ENCODE measurements around the gene ISYNA1.

Gene ISYNA1

DNA sequence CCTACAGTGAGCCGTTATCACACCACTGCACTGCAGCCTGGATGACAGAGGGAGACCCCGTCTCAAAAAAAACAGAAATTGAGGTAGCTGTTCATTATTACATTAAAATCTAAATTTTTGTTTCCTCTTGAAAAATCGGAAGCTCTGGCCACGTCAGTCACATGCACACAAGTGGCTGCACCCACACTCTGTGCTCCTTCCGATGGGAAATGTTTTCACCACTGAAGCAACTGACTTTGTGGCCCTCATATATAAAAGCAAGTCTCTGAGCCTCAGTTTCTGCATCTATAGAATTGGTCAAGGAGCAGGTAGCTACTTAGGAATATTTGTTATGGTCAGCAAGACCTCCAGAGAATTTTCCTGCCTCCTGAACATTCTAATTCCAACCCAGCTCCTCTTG is 45.0 kb downstream of the ISYNA1 start:
- Histone ChIP-seq H3K27me3 (ENCODE audit: insufficient read depth, low read length) (peaks cover 2% of the 10 kb centered on the region), H2AK5ac (ENCODE audit: low read length) (no peak overlapping the region), H3K18ac (ENCODE audit: low read length) (no peak overlapping the region), H2BK120ac (ENCODE audit: insufficient read depth, low read length, poor library complexity) (no peak overlapping the region), H4K8ac (ENCODE audit: low read depth, low read length) (no peak overlapping the region), H3K9ac (ENCODE audit: low read length) (no peak overlapping the region), H3K23ac (ENCODE audit: low read length) (no peak overlapping the region), H2AFZ (ENCODE audit: insufficient read depth, low read length, poor library complexity) (no peak overlapping the region), H3K14ac (ENCODE audit: low read length) (no peak overlapping the region), H2BK12ac (ENCODE audit: low read length) (no peak overlapping the region), H4K91ac (ENCODE audit: low read depth, low read length) (no peak overlapping the region), H3K4me1 (ENCODE audit: control insufficient read depth in 1 of 2, insufficient read depth in 2 of 2, low read length in 2 of 2) (peaks cover 0 to 8% of the 10 kb centered on the region in 2 experiments), H3K4me3 (ENCODE audit: low read depth, low read length) (no peak overlapping the region), H3K4ac (ENCODE audit: low read depth, low read length) (no peak overlapping the region), H3K79me2 (ENCODE audit: control insufficient read depth, insufficient read depth, low read length, poor library complexity) (no peaks in the 10 kb centered on the region), H3K9me3 (ENCODE audit: insufficient read depth, low read depth, low read length) (peaks cover 2% of the 10 kb centered on the region), H3K36me3 (ENCODE audit: control insufficient read depth in 1 of 2, insufficient read depth in 2 of 2, low read length in 2 of 2) (peaks cover 0 to 5% of the 10 kb centered on the region in 2 experiments), H4K12ac (ENCODE audit: low read depth, low read length) (no peak overlapping the region), H3K79me1 (ENCODE audit: low read length) (no peaks in the 10 kb centered on the region), H2BK5ac (ENCODE audit: low read depth, low read length, poor library complexity) (no peak overlapping the region), H3K27ac (ENCODE audit: low read depth, low read length) (no peak overlapping the region), H3K4me2 (ENCODE audit: low read length) (no peak overlapping the region)
- no CpG with 5 or more reads among the region's 5 CpGs for WGBS (ENCODE audit: extremely low coverage, insufficient coverage, insufficient read length)
- DNase-seq, result no peak

DNA sequence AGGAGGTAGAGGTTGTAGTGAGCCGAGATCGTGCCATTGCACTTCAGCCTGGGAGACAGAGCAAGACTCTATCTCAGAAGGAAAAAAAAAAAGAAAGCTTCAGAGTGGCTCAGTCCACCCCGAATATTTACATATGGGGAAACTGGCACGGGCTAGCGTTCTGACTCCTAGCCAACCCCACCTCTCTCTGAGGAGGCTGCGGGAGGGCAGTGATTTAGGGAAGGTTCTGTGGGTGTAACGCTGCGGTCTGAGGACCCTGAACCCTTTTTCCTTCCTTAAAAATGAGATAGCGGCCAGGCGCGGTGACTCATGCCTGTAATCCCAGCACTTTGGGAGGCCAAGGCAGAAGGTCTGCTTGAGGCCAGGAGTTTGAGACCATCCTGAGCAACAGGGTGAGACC is 45.5 kb downstream of the ISYNA1 start:
- H3K4me2 ChIP-seq (ENCODE audit: low read length), result no peak overlapping the region
- H3K4me1 ChIP-seq (ENCODE audit: control insufficient read depth in 1 of 2, insufficient read depth in 2 of 2, low read length in 2 of 2), result peaks cover 0 to 8% of the 10 kb centered on the region in 2 experiments
- no peak overlapping the region for H3K23ac ChIP-seq (ENCODE audit: low read length)
- no peak overlapping the region for H4K12ac ChIP-seq (ENCODE audit: low read depth, low read length)
- H3K9me3 ChIP-seq (ENCODE audit: insufficient read depth, low read depth, low read length), result peaks cover 2% of the 10 kb centered on the region
- DNase-seq, result peak in 1 of 2 donors; percentile 19
- no CpG with 5 or more reads among the region's 11 CpGs for WGBS (ENCODE audit: extremely low coverage, insufficient coverage, insufficient read length)
- H3K4me3 ChIP-seq (ENCODE audit: low read depth, low read length), result no peak overlapping the region
- H3K27ac ChIP-seq (ENCODE audit: low read depth, low read length), result no peak overlapping the region
- no peak overlapping the region for H2AK5ac ChIP-seq (ENCODE audit: low read length)
- H2BK120ac ChIP-seq (ENCODE audit: insufficient read depth, low read length, poor library complexity), result no peak overlapping the region
- H2AFZ ChIP-seq (ENCODE audit: insufficient read depth, low read length, poor library complexity), result no peak overlapping the region
- no peaks in the 10 kb centered on the region for H3K79me2 ChIP-seq (ENCODE audit: control insufficient read depth, insufficient read depth, low read length, poor library complexity)
- no peak overlapping the region for H4K8ac ChIP-seq (ENCODE audit: low read depth, low read length)
- no peak overlapping the region for H2BK5ac ChIP-seq (ENCODE audit: low read depth, low read length, poor library complexity)
- no peak overlapping the region for H3K14ac ChIP-seq (ENCODE audit: low read length)
- H3K9ac ChIP-seq (ENCODE audit: low read length), result no peak overlapping the region
- H3K79me1 ChIP-seq (ENCODE audit: low read length), result no peaks in the 10 kb centered on the region
- peaks cover 3% of the 10 kb centered on the region for H3K27me3 ChIP-seq (ENCODE audit: insufficient read depth, low read length)
- no peak overlapping the region for H3K18ac ChIP-seq (ENCODE audit: low read length)
- H2BK12ac ChIP-seq (ENCODE audit: low read length), result no peak overlapping the region
- no peak overlapping the region for H4K91ac ChIP-seq (ENCODE audit: low read depth, low read length)
- H3K4ac ChIP-seq (ENCODE audit: low read depth, low read length), result no peak overlapping the region
- H3K36me3 ChIP-seq (ENCODE audit: control insufficient read depth in 1 of 2, insufficient read depth in 2 of 2, low read length in 2 of 2), result peaks cover 0 to 5% of the 10 kb centered on the region in 2 experiments

DNA sequence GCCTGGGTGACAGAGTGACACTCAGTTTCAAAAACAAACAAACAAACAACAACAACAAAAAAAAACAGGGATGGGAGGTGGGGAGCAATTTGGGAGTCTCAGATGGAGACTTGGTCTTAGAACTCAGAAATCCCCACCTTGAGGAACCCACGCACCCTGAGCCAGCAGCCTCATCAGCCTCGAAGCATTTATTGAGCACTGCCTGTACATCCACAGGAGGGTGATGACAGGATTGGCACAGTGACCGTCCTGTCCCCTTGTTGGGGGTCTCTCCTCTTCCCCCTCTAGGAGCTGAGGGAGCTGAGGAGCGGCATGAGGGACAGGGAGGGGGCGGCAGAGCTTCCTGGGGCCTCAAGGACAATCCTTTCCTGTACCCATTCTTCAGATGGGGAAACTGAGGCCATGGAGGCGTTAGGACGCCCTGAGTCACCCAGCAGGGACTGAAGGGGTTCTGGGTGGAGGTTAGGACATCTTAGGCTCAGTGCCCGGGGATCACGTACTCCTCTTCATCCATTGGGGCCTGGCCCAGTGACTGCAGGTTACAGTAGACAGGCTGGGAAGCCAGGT is 46.3 kb downstream of the ISYNA1 start:
- Histone ChIP-seq H3K14ac (ENCODE audit: low read length) (no peak overlapping the region), H2BK12ac (ENCODE audit: low read length) (no peak overlapping the region), H3K4ac (ENCODE audit: low read depth, low read length) (no peak overlapping the region), H4K12ac (ENCODE audit: low read depth, low read length) (no peak overlapping the region), H3K9ac (ENCODE audit: low read length) (no peak overlapping the region), H2BK5ac (ENCODE audit: low read depth, low read length, poor library complexity) (no peak overlapping the region), H3K79me2 (ENCODE audit: control insufficient read depth, insufficient read depth, low read length, poor library complexity) (no peaks in the 10 kb centered on the region), H3K4me3 (ENCODE audit: low read depth, low read length) (no peak overlapping the region), H2BK120ac (ENCODE audit: insufficient read depth, low read length, poor library complexity) (no peak overlapping the region), H4K8ac (ENCODE audit: low read depth, low read length) (no peak overlapping the region), H2AFZ (ENCODE audit: insufficient read depth, low read length, poor library complexity) (no peak overlapping the region), H3K79me1 (ENCODE audit: low read length) (no peaks in the 10 kb centered on the region), H3K27ac (ENCODE audit: low read depth, low read length) (no peak overlapping the region), H3K9me3 (ENCODE audit: insufficient read depth, low read depth, low read length) (peaks cover 2% of the 10 kb centered on the region), H3K4me2 (ENCODE audit: low read length) (no peak overlapping the region), H3K36me3 (ENCODE audit: control insufficient read depth in 1 of 2, insufficient read depth in 2 of 2, low read length in 2 of 2) (peaks cover 0 to 5% of the 10 kb centered on the region in 2 experiments), H3K18ac (ENCODE audit: low read length) (no peak overlapping the region), H4K91ac (ENCODE audit: low read depth, low read length) (no peak overlapping the region), H3K27me3 (ENCODE audit: insufficient read depth, low read length) (peaks cover 3% of the 10 kb centered on the region), H3K4me1 (ENCODE audit: control insufficient read depth in 1 of 2, insufficient read depth in 2 of 2, low read length in 2 of 2) (peaks cover 0 to 6% of the 10 kb centered on the region in 2 experiments), H3K23ac (ENCODE audit: low read length) (no peak overlapping the region), H2AK5ac (ENCODE audit: low read length) (no peak overlapping the region)
- WGBS (ENCODE audit: extremely low coverage, insufficient coverage, insufficient read length), result no CpG with 5 or more reads among the region's 9 CpGs
- DNase-seq, result no peak

- Histone ChIP-seq H3K9ac (ENCODE audit: low read length) (no peak overlapping the region), H3K4ac (ENCODE audit: low read depth, low read length) (no peak overlapping the region), H2AFZ (ENCODE audit: insufficient read depth, low read length, poor library complexity) (no peak overlapping the region), H3K27ac (ENCODE audit: low read depth, low read length) (no peak overlapping the region), H3K23ac (ENCODE audit: low read length) (no peak overlapping the region), H3K14ac (ENCODE audit: low read length) (no peak overlapping the region), H3K4me3 (ENCODE audit: low read depth, low read length) (no peak overlapping the region), H2AK5ac (ENCODE audit: low read length) (no peak overlapping the region), H4K12ac (ENCODE audit: low read depth, low read length) (no peak overlapping the region), H2BK12ac (ENCODE audit: low read length) (no peak overlapping the region), H4K8ac (ENCODE audit: low read depth, low read length) (no peak overlapping the region), H3K79me1 (ENCODE audit: low read length) (peaks cover 5% of the 10 kb centered on the region), H4K91ac (ENCODE audit: low read depth, low read length) (no peak overlapping the region), H3K79me2 (ENCODE audit: control insufficient read depth, insufficient read depth, low read length, poor library complexity) (peaks cover 2% of the 10 kb centered on the region), H3K4me1 (ENCODE audit: control insufficient read depth in 1 of 2, insufficient read depth in 2 of 2, low read length in 2 of 2) (peaks cover 7 to 12% of the 10 kb centered on the region in 2 experiments), H3K9me3 (ENCODE audit: insufficient read depth, low read depth, low read length) (peaks cover 2% of the 10 kb centered on the region), H3K36me3 (ENCODE audit: control insufficient read depth in 1 of 2, insufficient read depth in 2 of 2, low read length in 2 of 2) (peaks cover 0 to 5% of the 10 kb centered on the region in 2 experiments), H3K27me3 (ENCODE audit: insufficient read depth, low read length) (peaks cover 3% of the 10 kb centered on the region), H3K18ac (ENCODE audit: low read length) (no peak overlapping the region), H3K4me2 (ENCODE audit: low read length) (no peak overlapping the region), H2BK5ac (ENCODE audit: low read depth, low read length, poor library complexity) (no peak overlapping the region), H2BK120ac (ENCODE audit: insufficient read depth, low read length, poor library complexity) (no peak overlapping the region)
- no CpG with 5 or more reads among the region's 6 CpGs for WGBS (ENCODE audit: extremely low coverage, insufficient coverage, insufficient read length)
- peak; percentile 78 to 85 for DNase-seq
Observed at GRCh38 chr19:18390065-18390907, 47.6 kb downstream of the ISYNA1 start.
